Ishikawa (cell line): ENCODE data around the gene FOXG1.
A peak's percentile ranks its signal among the peaks of the same experiment; 100 is the strongest.

Experiments used
- CEBPB ChIP-seq: IDR thresholded peaks from 2 replicates; pipeline ENCODE4 v1.6.1; 2012
- CREB1 ChIP-seq: IDR thresholded peaks from 2 replicates; pipeline ENCODE4 v1.6.1; 2012; ENCODE audit warnings: low read depth
- EGR1 ChIP-seq: IDR thresholded peaks from 2 replicates; pipeline ENCODE4 v1.6.1; 2012
- EP300 ChIP-seq: IDR thresholded peaks from 2 replicates; pipeline ENCODE4 v1.6.1; 2012; ENCODE audit warnings: borderline replicate concordance
- FOXM1 ChIP-seq: IDR thresholded peaks from 2 replicates; pipeline ENCODE4 v1.6.1; 2012; ENCODE audit warnings: low read depth, borderline replicate concordance
- MAX ChIP-seq: IDR thresholded peaks from 2 replicates; pipeline ENCODE4 v1.6.1; 2012
- NFIC ChIP-seq: IDR thresholded peaks from 2 replicates; pipeline ENCODE4 v1.6.1; 2012
- RAD21 ChIP-seq: IDR thresholded peaks from 2 replicates; pipeline ENCODE4 v1.6.1; 2012; ENCODE audit warnings: low read depth
- REST ChIP-seq: IDR thresholded peaks from 2 replicates; pipeline ENCODE4 v1.6.1; 2012; ENCODE audit warnings: low read depth, mild to moderate bottlenecking
- TAF1 ChIP-seq: IDR thresholded peaks from 2 replicates; pipeline ENCODE4 v1.6.1; 2012; ENCODE audit warnings: low read depth, mild to moderate bottlenecking
- TCF12 ChIP-seq: IDR thresholded peaks from 2 replicates; pipeline ENCODE4 v1.6.1; 2012; ENCODE audit warnings: low read depth
- TEAD4 ChIP-seq: IDR thresholded peaks from 2 replicates; pipeline ENCODE4 v1.6.1; 2012
- USF1 ChIP-seq: IDR thresholded peaks from 2 replicates; pipeline ENCODE4 v1.6.1; 2012
- YY1 ChIP-seq: IDR thresholded peaks from 2 replicates; pipeline ENCODE4 v1.6.1; 2012; ENCODE audit warnings: low read depth
- ZBTB7A ChIP-seq: IDR thresholded peaks from 2 replicates; pipeline ENCODE4 v1.6.1; 2012; ENCODE audit warnings: low read depth

Gene FOXG1

GRCh38 chr14:28766469-28766955 lies at the start of gene FOXG1:
FOXG1 (plus strand) TSS chr14:28766787; CDS start chr14:28767280, 493 bp downstream.
- TF ChIP-seq TEAD4 = no peak
- TF ChIP-seq RAD21 = no peak
- no peak for TF ChIP-seq EP300
- TF ChIP-seq USF1 = no peak
- no peak for TF ChIP-seq NFIC
- no peak for TF ChIP-seq YY1
- TF ChIP-seq ZBTB7A = no peak
- TF ChIP-seq MAX = no peak
- TF ChIP-seq CREB1 = no peak
- TF ChIP-seq CEBPB = no peak

- no peak for TF ChIP-seq USF1
- TF ChIP-seq MAX = no peak
- TF ChIP-seq EP300 = no peak
- TF ChIP-seq REST = no peak
- TF ChIP-seq EGR1 = no peak
Observed at GRCh38 chr14:28719130-28719529, 47.5 kb upstream of the FOXG1 start.

- no peak for TF ChIP-seq RAD21
Observed at GRCh38 chr14:28731358-28731757, 35.2 kb upstream of the FOXG1 start.

GRCh38 chr14:28742171-28742846 lies 24.3 kb upstream of the FOXG1 start:
- TF ChIP-seq CREB1 (no peak), TEAD4 (0 out of 2 replicates have a peak, but pooled peaks have one; percentile 15), REST (no peak)

GRCh38 chr14:28744126-28744525 lies 22.5 kb upstream of the FOXG1 start:
- TF ChIP-seq EGR1 (no peak), CREB1 (no peak), ZBTB7A (no peak), USF1 (no peak), YY1 (no peak), MAX (no peak), REST (no peak), TAF1 (no peak), EP300 (no peak), FOXM1 (no peak), RAD21 (no peak), TEAD4 (no peak), TCF12 (no peak), CEBPB (no peak), NFIC (no peak)
